GM19099 (cell line): ENCODE measurements around the gene CHST11.
A peak's percentile ranks its signal among the peaks of the same experiment; 100 is the strongest.

Source experiments
- POLR2A ChIP-seq: IDR thresholded peaks from 3 replicates; pipeline ENCODE4 v1.6.1; 2011; ENCODE audit warnings: low read depth; ENCODE audit not compliant: insufficient read length; ENCODE audit errors: extremely low read depth

Gene CHST11

DNA sequence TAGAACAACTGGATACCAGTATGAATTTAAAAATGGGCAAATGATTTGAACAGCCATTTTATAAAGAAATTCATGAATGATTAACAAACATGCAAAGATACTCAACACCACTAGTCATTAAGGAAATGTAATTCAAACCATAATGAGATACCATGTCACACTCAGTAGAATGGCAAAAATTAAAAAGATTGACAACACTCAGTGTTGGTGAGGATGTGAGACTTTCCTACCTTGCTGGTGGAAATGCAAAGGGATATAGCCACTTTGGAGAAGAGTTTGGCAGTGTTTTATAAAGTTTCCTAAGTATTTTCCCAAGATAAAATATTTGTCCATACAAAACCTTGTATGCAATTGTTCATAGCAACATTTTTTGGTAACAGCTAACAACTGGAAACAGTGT, 6.0 kb upstream of the CHST11 start:
- TF ChIP-seq POLR2A: no peak

DNA sequence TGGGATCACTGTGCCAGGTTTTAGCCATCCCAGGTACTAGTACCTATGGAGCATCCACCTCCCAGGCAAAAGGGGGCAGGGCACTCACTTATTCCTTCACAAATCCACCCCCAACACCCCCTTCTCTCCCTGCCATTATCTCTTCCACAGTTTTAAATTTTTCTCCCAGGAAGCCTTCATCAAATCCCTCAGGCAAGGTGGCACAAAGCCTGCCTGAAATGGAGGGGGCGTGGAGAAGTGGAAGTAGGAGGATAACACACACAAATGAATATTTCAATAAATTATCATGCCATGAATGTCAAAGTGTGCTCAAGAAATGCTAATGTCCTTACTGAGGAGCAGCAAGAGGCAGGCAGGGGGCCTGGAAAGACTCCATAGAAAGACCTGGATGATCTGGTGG, 4.7 kb upstream of the CHST11 start:
- no peak for TF ChIP-seq POLR2A

DNA sequence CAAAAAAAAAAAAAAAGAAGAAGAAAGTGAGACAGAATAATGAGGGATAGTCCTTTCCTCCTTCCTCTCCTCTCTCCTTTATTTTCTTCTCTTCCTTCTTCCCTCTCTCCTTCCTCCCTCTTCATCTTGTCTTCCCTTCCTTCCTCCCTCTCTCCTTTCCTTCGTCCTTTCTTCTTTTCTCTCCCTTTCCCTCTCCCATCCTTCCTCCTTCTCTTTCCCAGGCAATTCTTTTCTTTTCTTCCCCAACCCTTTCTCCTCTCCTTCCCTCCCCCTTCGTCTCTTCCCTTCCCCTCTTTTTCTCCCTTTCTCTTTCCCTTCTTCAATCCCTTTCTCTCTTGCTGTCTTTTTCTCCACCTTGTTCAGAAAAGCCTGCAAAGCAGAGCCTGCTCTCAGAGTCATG, 3.6 kb upstream of the CHST11 start:
- TF ChIP-seq POLR2A: no peak

DNA sequence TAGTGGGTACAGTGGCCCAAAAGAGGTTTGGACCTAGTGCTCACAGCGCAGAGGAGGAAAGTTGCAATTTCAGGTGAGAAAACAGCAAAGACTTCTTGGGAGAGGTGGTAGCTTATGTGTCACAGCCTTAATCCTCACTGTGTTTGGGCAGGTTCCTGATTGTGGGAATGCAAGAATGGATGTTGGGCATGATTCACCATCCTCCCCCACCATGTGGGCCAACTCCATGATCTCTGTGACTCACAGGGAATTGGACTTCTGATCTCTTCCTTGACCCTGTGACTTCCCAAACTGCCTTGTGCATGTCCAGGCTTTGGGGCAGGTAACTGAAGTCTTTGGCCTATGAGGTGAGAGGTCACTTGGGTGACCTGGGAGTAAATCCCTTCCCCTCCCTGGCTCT, 1.8 kb upstream of the CHST11 start:
- TF ChIP-seq POLR2A: no peak

DNA sequence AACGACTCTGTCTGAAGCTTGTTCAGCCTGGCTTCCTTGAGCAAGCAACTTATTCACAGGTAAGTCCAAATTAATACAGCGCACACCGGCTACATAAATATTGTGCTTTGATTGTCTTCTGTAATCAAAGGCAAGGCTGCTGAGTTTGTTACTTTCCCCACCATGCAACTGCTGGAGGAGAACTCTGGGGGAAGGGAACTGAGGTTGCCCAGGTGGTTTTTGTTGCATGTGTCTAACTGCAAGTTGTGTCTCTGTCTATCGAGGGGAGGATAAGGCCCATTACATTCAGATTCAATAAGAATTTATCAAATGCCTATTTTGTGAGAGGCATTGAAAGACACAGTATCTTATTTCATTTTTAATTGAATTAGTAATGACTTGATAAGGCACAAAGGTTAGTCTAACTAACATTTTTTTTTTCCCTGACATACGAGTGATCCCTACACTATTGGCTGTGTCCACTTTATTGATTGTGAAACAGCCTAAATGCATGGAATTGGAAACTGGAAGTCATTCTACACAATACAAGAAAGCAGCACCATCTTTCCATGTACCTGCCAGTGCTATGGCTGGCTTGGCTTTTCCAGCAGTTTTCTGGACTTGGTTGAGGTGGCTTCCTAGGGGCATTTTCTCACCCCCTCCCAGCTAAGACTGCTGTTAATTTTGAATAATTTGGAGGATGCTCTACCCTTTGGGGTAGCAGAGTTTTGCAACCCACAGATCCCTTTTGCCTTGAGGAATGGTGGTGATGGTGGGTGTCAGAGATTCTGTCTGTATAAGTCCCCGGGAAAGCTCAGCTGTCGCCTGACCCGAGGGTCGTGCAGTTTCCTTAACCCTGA, 951 bp upstream of the CHST11 start:
- no peak for TF ChIP-seq POLR2A

DNA sequence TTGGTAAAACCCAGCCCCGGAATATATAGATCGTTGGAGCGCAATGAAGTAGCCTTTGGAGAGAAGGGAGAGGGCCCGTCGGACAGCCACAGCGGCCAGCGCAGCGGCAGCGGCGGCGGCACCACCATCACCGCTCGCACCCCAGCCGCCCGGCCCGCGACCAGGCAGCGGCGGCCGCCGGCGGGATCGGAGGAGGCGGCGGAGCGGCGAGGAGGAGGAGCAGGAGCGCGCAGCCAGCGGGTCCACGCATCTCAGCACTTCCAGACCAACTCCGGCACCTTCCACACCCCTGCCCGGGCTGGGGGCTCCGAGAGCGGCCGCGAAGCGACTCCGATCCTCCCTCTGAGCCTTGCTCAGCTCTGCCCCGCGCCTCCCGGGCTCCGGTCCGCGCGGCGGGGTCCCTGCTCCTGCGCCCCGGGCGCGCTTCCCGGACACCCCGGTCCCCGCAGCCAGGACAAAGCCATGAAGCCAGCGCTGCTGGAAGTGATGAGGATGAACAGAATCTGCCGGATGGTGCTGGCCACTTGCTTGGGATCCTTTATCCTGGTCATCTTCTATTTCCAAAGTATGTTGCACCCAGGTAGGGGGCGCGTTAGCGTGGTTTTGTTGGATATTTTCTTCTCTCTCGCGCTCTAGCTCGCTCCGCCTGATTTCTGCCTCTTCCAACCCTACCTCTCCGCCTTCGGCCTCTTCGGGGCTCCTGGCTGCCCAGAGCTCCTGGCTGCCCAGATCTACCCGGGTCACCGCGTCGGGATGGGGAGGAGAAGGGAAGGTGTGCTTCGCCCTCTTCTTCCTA, 400 bp downstream of the CHST11 start:
- TF ChIP-seq POLR2A: peak; percentile 83

DNA sequence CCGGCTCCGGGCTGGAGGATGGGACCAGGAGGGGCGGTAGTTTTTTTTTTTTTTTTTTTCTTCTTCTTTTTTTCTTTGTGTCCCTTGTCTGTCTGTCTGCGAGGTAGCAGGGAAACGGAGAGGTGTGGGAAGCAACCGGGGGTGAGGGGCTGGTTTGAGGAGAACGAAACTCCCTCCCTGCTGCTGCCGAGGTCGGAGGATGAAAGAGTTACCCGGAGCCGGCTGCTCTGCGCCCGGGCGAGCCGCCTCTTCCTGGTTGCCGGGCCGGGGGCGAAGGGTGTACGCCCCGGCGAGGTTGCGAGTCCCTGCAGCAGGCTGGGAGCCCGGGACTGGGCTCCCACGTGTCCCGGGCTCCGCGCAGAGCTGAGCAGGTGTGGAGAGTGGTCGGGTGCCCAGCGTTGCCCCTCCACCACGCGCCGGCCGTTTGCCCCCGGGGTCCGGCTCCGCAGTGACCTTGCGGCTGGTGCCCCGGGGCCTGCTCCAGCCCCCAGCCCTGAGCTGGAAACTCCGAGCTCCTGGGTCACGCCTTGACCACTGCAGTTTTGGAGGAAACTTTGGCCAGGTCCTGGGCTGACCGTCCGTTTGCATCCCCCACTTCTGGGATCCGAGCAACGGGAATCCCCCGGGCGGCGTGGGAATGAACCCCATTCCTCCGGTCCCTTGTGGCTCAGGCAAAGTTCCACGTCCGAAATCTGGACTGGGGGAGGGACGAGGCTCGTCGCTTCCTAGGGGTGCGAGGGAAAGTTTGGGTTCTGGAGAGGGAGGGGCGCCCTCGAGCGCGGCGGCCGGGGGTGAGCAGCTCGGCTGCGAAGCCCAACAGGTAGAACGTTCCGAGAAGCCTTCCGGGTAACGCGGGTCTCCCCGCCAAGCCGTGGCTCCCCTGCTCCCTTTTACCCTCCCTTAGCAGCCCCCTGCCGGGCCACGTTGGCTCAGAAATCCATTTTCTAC, 1.3 kb downstream of the CHST11 start:
- TF ChIP-seq POLR2A: peak; percentile 29

DNA sequence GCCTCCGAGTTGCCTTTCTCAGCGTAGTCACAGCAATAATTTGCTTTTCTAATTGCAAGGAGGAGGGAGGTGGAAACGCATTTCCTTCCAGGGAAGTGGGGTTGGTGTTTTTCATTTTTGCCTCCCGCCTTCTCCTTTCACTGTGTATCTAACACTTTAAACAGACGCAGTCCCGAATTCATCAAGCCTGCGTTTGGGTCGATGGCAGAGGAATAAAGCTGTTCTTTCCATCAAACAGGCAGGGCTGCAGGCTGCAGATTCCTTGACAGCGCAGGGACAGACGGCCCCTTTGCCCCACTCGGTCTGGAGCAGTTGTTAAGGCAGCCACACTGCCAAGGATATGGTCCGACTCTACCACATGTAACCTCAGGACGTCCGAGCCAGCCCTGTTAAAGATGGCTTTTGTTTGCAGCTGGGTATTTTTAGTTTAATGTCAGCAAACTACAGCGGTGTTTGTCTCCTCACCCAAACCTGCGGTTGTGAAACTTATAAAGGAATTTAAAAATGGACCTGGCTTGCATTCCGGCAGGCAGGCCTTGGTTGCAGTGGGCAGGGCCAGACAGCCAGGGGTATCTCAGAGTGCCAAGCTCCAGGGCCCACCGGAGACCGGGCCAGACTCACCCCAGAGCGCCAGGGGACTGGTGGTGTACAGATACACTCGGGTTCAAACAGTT, 2.1 kb downstream of the CHST11 start:
- TF ChIP-seq POLR2A: peak; percentile 32

DNA sequence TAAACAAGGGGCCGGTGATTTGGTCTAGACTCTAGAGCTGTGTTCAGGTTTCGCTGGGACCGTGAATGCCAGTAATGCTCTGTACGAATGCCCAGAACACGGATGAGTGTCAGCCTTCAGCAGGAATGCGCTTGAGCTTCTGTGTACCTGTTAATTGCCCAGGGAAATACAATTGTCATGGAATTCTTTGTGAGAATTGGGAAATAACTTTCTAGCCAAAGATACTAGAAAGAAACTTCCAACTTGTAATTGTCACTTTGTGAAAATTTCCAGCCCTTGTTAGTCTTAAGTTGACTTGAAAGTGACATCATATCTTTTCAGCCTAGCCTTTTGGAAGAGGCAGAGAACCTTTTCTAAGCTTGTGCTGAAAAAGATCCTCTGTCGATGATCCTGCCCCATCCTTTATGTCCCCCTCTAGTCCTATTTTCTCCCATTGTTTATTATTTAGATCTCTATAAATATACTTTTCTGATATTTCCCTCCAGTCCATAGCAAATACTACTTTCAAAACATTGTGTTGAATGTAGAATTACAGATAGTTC, 2.7 kb downstream of the CHST11 start:
- no peak for TF ChIP-seq POLR2A

DNA sequence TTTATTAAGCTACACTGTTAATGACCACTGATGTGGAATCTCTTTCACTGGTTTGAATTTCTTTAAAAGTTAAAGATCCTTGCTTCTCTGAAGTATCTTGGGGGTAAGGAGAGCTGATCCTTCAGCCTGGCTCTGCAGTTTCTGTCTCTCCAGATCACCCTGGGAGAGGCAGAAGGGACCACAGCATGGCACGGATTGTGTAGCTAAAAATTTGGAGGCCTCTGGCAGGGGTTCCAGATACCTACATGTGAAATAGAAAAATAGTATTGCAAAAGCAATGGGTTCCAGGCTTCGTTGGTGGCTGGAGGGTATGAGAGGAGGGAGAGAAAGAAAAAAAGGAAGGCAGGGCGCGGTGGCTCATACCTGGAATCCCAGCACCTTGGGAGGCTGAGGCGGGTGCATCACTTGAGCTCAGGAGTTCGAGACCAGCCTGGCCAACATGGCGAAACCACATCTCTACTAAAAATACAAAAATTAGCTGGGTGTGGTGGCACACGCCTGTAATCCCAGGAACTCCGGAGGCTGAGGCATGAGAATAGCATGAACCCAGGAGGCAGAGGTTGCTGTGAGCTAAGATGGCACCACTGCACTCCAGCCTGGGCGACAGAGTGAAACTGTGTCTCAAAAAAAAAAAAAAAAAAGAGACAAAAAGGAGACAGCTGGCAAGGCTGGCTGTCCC, 3.4 kb downstream of the CHST11 start:
- TF ChIP-seq POLR2A: no peak

DNA sequence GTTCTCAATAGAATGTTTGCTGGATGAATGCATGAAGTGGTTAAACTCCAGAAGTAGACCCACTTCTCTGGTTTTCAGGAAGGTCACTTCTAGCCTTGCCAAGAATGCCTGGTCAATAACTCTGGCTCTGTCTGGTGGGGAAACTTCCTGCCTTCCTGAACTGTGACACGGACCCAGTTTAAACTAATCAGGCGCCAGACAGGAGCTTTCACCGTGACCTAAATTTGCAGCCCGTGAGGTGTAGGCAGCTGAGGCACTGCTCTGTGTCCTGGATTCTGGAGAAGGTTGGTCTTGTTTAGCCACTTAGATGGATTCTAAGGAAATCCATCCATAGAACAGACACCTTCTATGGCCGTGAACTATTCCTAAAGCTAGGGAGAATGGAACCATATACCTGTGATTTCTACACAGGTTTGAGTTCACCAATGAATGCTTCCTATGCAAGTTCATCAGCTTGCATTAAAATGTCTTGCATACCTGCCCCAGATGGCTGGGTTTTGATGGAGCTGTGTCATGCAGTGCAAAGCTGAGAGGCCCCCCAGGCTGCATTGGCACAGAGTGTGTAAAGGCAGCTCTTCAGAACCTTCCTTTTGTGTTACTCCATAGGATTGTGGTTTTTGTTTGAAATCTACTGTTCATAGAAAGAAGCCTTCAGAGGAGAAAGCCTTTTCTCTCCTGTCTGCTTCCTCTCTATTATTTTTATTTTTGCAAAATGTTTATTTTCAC, 4.4 kb downstream of the CHST11 start:
- TF ChIP-seq POLR2A: no peak

DNA sequence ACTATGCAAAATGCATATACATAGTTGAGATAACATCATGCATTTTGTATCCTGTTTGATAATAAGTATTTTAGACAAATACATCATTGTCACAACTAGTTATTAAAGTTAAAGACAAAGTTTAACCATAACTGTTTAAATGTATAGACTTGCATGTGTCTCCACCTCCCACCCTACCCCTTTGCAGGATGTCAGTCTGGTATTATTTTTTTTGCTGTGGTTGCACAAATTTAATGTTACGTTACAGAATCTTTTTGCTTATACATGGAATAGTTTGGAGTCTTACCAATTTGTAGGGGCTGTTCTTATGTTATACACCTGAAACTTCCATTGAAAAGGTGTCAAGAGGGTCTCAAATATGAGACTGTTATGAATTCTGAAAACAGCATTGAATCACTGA, 5.6 kb downstream of the CHST11 start:
- TF ChIP-seq POLR2A: no peak

DNA sequence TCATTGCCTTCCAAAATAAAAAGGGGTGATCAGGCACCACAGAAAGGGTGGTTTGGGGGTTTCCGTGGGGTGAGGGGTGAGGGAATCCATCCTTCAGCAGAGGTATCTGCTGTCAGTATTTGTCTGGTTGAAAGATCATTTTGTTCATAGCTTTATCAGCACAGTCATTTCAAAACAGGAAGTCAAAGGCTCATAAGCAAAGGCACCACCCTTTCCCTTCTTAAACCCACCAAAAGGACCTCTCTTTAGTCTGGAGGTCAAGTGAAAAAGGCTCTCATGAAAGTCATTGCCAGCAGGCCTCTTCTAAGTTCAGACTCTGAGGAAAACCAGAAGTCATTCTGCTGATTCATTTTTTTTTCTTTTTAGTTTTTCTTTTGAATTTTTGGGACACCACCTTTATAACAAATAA, 6.2 kb downstream of the CHST11 start:
- no peak for TF ChIP-seq POLR2A
